GM23248 (cell line): ENCODE results near the gene RFX8. TPM values are rescaled to one million over a fixed set of nuclear protein-coding genes. Genes with fewer than 3 reads are reported as not detected.

ENCODE experiments used
- DNase-seq: peaks from one replicate; pipeline ENCODE4 v3.0.0-alpha.2; 2015
- H2AFZ ChIP-seq: fragments of 200-600 bp; sonication (generic); 2 replicates; pipeline ENCODE4 v1.6.1; 2016; ENCODE audit warnings: antibody characterized with exemption
- H3F3A ChIP-seq: fragments of 200-600 bp; sonication (generic); 2 replicates; pipeline ENCODE4 v1.6.1; 2016; ENCODE audit warnings: mild to moderate bottlenecking, antibody characterized with exemption, mixed run types; ENCODE audit not compliant: insufficient read depth
- H3K27ac ChIP-seq: fragments of 200-600 bp; sonication (generic); 2 replicates; pipeline ENCODE4 v1.5.1; 2016; ENCODE audit warnings: mild to moderate bottlenecking
- H3K27me3 ChIP-seq: fragments of 200-600 bp; sonication (generic); replicated peaks from 2 replicates; pipeline ENCODE4 v1.6.1; 2016; ENCODE audit warnings: mild to moderate bottlenecking; ENCODE audit not compliant: insufficient read depth
- H3K36me3 ChIP-seq: fragments of 200-600 bp; sonication (generic); 2 replicates; pipeline ENCODE4 v1.6.1; 2016; ENCODE audit warnings: low read depth, mild to moderate bottlenecking
- H3K4me1 ChIP-seq: fragments of 200-600 bp; sonication (generic); 2 replicates; pipeline ENCODE4 v1.6.1; 2016; ENCODE audit warnings: mild to moderate bottlenecking; ENCODE audit not compliant: insufficient read depth
- H3K4me2 ChIP-seq: fragments of 200-600 bp; sonication (generic); one replicate; pipeline ENCODE4 v1.6.1; 2016; ENCODE audit warnings: mild to moderate bottlenecking; ENCODE audit not compliant: unreplicated experiment
- H3K4me3 ChIP-seq: fragments of 200-600 bp; sonication (generic); 2 replicates; pipeline ENCODE4 v1.5.1; 2016; ENCODE audit warnings: mild to moderate bottlenecking
- H3K79me2 ChIP-seq: fragments of 200-600 bp; sonication (generic); 2 replicates; pipeline ENCODE4 v1.6.1; 2016; ENCODE audit warnings: mild to moderate bottlenecking; ENCODE audit not compliant: insufficient read depth
- H3K9ac ChIP-seq: fragments of 200-600 bp; sonication (generic); 2 replicates; pipeline ENCODE4 v1.6.1; 2016; ENCODE audit warnings: mild to moderate bottlenecking
- H3K9me2 ChIP-seq: fragments of 200-600 bp; sonication (generic); 2 replicates; pipeline ENCODE4 v1.6.1; 2016; ENCODE audit warnings: mixed run types, mild to moderate bottlenecking, moderate library complexity; ENCODE audit not compliant: insufficient read depth
- H3K9me3 ChIP-seq: fragments of 200-600 bp; sonication (generic); one replicate; pipeline ENCODE4 v1.6.1; 2017; ENCODE audit warnings: low read depth
- H4K20me1 ChIP-seq: fragments of 200-600 bp; sonication (generic); 2 replicates; pipeline ENCODE4 v1.6.0; 2016; ENCODE audit not compliant: insufficient read depth
- EZH2 ChIP-seq: fragments of 200-600 bp; sonication (generic); IDR thresholded peaks from 2 replicates; pipeline ENCODE4 v1.6.1; 2018; ENCODE audit warnings: antibody characterized with exemption, mild to moderate bottlenecking; ENCODE audit not compliant: insufficient read depth, poor library complexity, severe bottlenecking
- EZH2phosphoT487 ChIP-seq: fragments of 200-600 bp; sonication (generic); IDR thresholded peaks from 2 replicates; pipeline ENCODE4 v1.6.1; 2018; ENCODE audit warnings: antibody characterized with exemption, moderate library complexity, mild to moderate bottlenecking, low read depth; ENCODE audit not compliant: insufficient read depth
- WGBS, 2 experiments: methylation state at CpG; one replicate each; pipeline ENCODE4 v1.1.6; 2015 to 2017; ENCODE audit warnings: low lambda C conversion rate in 2 of 2, low coverage in 1 of 2; ENCODE audit errors: missing lambda C conversion rate in 2 of 2; 5-methylcytosine and 5-hydroxymethylcytosine counted together
- in situ Hi-C: fragments of 300-500 bp; cut with MboI; formaldehyde crosslinking; loops from 2 replicates; pipeline ENCODE4 v1.15.0; 2020
- polyA plus RNA-seq: library from polyadenylated mRNA; unstranded; fragments of >200 nt; fragmentation: Nextera tagmentation; extraction: Ambion mirVana; gene quantifications from 2 replicates; pipeline ENCODE4 v1.2.1, GENCODE V29; 2016
- total RNA-seq: library from RNA; depleted of rRNA; stranded (reverse); fragments of >200 nt; shearing (Covaris generic); gene quantifications from 2 replicates; pipeline ENCODE4 v1.2.3, GENCODE V29; 2014

RFX8 gene
- total and polyA plus RNA-seq, 2 experiments from 2014 or later = 5.9 to 6.4 TPM

DNA sequence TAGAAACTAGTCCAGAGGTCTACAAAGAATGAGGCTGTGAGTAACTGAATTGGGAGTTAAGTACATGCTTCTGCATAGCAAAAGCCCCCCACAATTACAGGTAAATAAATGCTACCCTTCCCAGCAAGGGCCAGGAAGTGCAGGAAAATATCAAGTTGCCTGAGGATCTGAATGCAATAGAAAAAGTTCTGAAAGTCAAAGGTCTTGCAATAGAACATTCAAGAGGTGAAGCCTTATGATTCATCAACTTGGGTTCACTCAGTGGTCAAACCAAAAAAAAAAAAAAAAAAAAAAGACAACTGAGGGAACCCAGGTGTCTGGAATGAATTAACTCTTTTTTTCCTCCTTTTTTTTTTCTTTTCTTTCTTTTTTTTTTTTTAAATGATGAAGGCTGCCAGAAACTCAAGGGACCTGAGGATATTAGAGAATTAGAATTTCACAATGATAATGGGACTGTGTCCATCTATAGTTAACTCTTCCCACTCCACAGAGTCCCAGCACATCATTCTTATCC is 42.9 kb upstream of the RFX8 start:
- in situ Hi-C loops = loop anchor here (25.0 kb wide), 1 partner anchor 319 kb away; no protein-coding TSS in a partner anchor
- peak overlapping the region; percentile 87 for H3K4me2 ChIP-seq
- no peak for TF ChIP-seq EZH2phosphoT487
- TF ChIP-seq EZH2 = no peak
- H3F3A ChIP-seq = peaks cover 49% of the 10 kb centered on the region
- no peaks in the 10 kb centered on the region for H4K20me1 ChIP-seq
- peaks cover 5% of the 10 kb centered on the region; the same call in 1 of the 2 replicates for H3K79me2 ChIP-seq
- H3K9ac ChIP-seq = peak overlapping the region; percentile 72
- peak overlapping the region; percentile 47 for H3K4me3 ChIP-seq
- H3K9me3 ChIP-seq = no peaks in the 10 kb centered on the region
- no peak overlapping the region for H2AFZ ChIP-seq
- H3K9me2 ChIP-seq = no peaks in the 10 kb centered on the region
- peaks cover 62% of the 10 kb centered on the region for H3K4me1 ChIP-seq
- peak overlapping the region; percentile 95 for H3K27ac ChIP-seq
- DNase-seq = peak; percentile 81
- H3K36me3 ChIP-seq = no peaks in the 10 kb centered on the region
- no peaks in the 10 kb centered on the region for H3K27me3 ChIP-seq

DNA sequence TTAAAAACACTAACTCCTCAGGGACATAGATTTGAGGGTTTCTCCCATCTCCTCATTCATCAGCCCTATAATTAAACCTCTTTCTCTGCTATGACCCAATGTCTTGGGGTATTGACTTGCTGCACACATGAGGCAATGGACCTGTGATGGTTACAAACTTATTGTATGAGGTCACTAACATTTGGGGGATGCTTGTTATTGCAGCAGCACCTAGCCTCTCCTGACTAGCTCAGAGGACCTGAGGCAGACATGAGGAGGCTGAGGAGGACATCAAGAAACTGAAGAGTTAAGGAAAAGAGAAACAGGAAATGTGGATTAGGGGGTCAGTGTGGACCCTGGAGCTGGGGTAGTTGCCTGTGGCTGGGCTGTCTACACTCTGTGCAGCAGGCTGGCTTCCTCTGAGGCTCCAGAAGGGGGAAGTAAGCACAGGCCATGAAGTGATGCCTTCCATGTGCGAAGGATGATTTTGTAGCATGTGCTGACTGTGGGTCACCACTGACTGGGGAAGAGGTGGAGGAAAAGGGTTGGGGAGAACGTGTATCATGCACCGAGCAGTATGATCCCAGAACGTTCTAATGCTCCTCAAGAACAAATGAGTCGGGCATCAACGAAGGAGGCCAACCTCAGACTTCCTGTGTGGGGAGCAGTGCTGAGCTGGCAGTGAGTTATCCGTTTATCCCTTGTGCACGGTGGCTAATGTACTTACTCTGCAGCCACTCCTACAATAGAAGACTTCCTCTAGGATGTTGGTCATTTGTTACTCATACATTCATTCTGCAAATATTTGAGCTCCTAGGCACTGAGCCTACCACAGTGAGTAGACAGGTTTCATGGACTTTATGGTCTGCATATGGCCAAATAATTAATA is 42.1 kb upstream of the RFX8 start:
- TF ChIP-seq EZH2phosphoT487 (peak; percentile 82; the same call in 1 of the 2 replicates), EZH2 (no peak)
- H3K27ac ChIP-seq = peak overlapping the region; percentile 95
- no peaks in the 10 kb centered on the region for H3K9me3 ChIP-seq
- H3K27me3 ChIP-seq = no peaks in the 10 kb centered on the region
- peak overlapping the region; percentile 47 for H3K4me3 ChIP-seq
- in situ Hi-C loops = loop anchor here (25.0 kb wide), 1 partner anchor 320 kb away; no protein-coding TSS in a partner anchor
- H4K20me1 ChIP-seq = no peaks in the 10 kb centered on the region
- no peaks in the 10 kb centered on the region for H3K9me2 ChIP-seq
- no peaks in the 10 kb centered on the region for H3K36me3 ChIP-seq
- DNase-seq = peak; percentile 98
- peaks cover 62% of the 10 kb centered on the region for H3K4me1 ChIP-seq
- WGBS, 2 experiments = 1 to 4% methylated on average over 8 of the region's 8 CpGs
- peak overlapping the region; percentile 87 for H3K4me2 ChIP-seq
- peaks cover 5% of the 10 kb centered on the region; the same call in 1 of the 2 replicates for H3K79me2 ChIP-seq
- H2AFZ ChIP-seq = no peak overlapping the region
- peaks cover 49% of the 10 kb centered on the region for H3F3A ChIP-seq
- H3K9ac ChIP-seq = peak overlapping the region; percentile 72

GRCh38 chr2:101516349-101516748 is 41.4 kb upstream of the RFX8 start:
- peaks cover 49% of the 10 kb centered on the region for H3F3A ChIP-seq
- DNase-seq = no peak
- H3K9ac ChIP-seq = no peak overlapping the region
- H3K4me1 ChIP-seq = peaks cover 62% of the 10 kb centered on the region
- TF ChIP-seq EZH2 (no peak), EZH2phosphoT487 (no peak)
- H3K9me2 ChIP-seq = no peaks in the 10 kb centered on the region
- no peak overlapping the region for H2AFZ ChIP-seq
- no peaks in the 10 kb centered on the region for H4K20me1 ChIP-seq
- peaks cover 5% of the 10 kb centered on the region; the same call in 1 of the 2 replicates for H3K79me2 ChIP-seq
- no peaks in the 10 kb centered on the region for H3K27me3 ChIP-seq
- H3K4me3 ChIP-seq = no peak overlapping the region
- H3K4me2 ChIP-seq = no peak overlapping the region
- H3K27ac ChIP-seq = peak overlapping the region; percentile 95
- 97 to 99% methylated on average over 5 of the region's 5 CpGs for WGBS, 2 experiments
- H3K36me3 ChIP-seq = no peaks in the 10 kb centered on the region
- no peaks in the 10 kb centered on the region for H3K9me3 ChIP-seq
- in situ Hi-C loops = loop anchor here (25.0 kb wide), 1 partner anchor 321 kb away; no protein-coding TSS in a partner anchor

GRCh38 chr2:101515477-101515876 is 40.6 kb upstream of the RFX8 start:
- Histone ChIP-seq H3K36me3 (no peaks in the 10 kb centered on the region), H3K27ac (peak overlapping the region; percentile 95), H3K4me1 (peaks cover 56% of the 10 kb centered on the region), H3K4me2 (peak overlapping the region; percentile 48), H3K9ac (peak overlapping the region; percentile 21), H3F3A (peaks cover 49% of the 10 kb centered on the region), H3K9me2 (no peaks in the 10 kb centered on the region), H2AFZ (peak overlapping the region; percentile 50), H4K20me1 (no peaks in the 10 kb centered on the region), H3K79me2 (peaks cover 5% of the 10 kb centered on the region; the same call in 1 of the 2 replicates), H3K27me3 (no peaks in the 10 kb centered on the region), H3K4me3 (no peak overlapping the region; the same call in 1 of the 2 replicates), H3K9me3 (no peaks in the 10 kb centered on the region)
- DNase-seq = peak; percentile 75
- in situ Hi-C loops = loop anchor here (25.0 kb wide), 1 partner anchor 322 kb away; no protein-coding TSS in a partner anchor
- TF ChIP-seq EZH2 = no peak
- no peak for TF ChIP-seq EZH2phosphoT487
- WGBS, 2 experiments = 3 to 10% methylated on average over 5 of the region's 5 CpGs
